ENCODE results near the gene FRAS1.

DNA sequence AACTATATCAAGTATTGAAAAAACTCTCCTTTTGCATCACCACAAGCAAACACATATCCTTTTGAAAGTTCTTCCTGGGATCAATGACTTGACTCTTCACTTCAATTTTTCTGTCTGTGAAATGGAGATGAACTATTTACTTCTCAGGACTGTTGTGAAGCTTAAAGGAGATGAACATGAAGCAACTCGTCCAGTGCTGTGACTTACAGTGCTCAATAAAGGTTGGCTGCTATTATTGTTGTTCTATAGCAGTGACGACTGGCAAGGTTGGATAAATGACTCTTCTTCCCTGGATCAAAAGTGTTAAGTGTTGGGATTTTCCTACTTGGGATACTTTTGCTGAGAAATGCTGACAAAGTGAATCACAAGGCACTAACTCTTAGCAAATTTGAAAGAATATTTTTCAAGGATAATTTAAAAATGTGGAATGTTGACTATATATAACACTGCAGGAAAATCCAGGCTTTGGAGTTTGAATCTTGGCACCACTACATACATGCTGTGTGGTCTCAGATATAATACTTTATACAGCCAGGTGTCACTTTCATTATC lies 13.7 kb downstream of the FRAS1 start:
- TF ChIP-seq, protein P1, sequence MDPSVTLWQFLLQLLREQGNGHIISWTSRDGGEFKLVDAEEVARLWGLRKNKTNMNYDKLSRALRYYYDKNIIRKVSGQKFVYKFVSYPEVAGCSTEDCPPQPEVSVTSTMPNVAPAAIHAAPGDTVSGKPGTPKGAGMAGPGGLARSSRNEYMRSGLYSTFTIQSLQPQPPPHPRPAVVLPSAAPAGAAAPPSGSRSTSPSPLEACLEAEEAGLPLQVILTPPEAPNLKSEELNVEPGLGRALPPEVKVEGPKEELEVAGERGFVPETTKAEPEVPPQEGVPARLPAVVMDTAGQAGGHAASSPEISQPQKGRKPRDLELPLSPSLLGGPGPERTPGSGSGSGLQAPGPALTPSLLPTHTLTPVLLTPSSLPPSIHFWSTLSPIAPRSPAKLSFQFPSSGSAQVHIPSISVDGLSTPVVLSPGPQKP (CRISPR knock-in tag; IDR thresholded peaks at IDR 0.05), result no peak
- TF ChIP-seq, protein P2, sequence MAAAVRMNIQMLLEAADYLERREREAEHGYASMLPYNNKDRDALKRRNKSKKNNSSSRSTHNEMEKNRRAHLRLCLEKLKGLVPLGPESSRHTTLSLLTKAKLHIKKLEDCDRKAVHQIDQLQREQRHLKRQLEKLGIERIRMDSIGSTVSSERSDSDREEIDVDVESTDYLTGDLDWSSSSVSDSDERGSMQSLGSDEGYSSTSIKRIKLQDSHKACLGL (CRISPR knock-in tag; IDR thresholded peaks at IDR 0.05; ENCODE audit: borderline replicate concordance, poor library complexity, severe bottlenecking), result no peak
